Gastroesophageal sphincter (tissue), 4 donors: Measurements from ENCODE around the gene C11orf16. TPM values are rescaled to one million over a fixed set of nuclear protein-coding genes. Genes with fewer than 3 reads are reported as not detected.
"Not testable (repeated sequence)": the region's sequence is repeated elsewhere in the genome, so short reads cannot be mapped to it uniquely, and the experiment has no call there.

Experiments used
- ATAC-seq: fragments of 150-250 bp; one replicate; pipeline ENCODE4 v1.9.1; 2016; ENCODE audit warnings: mild to moderate bottlenecking, moderate library complexity
- H3K27ac ChIP-seq, 4 donors: fragments of 200-600 bp; sonication (generic) in 3 of 4; 1 replicate in 3 of 4; 2 replicates in 1 of 4; pipeline ENCODE4 v1.5.1; 2016 to 2019
- H3K27me3 ChIP-seq: fragments of 200-600 bp; sonication (generic); one replicate; pipeline ENCODE4 v1.5.1; 2019
- H3K36me3 ChIP-seq, 2 donors: fragments of 200-600 bp; sonication (generic); one replicate each; pipeline ENCODE4 v1.5.1; 2019; ENCODE audit warnings: control low read depth in 1 of 2
- H3K4me1 ChIP-seq, 3 donors: fragments of 200-600 bp; sonication (generic); 1 replicate in 2 of 3; 2 replicates in 1 of 3; pipeline ENCODE4 v1.5.1; 2016 to 2019; ENCODE audit warnings: control low read depth in 2 of 3
- H3K4me3 ChIP-seq, 2 donors: fragments of 200-600 bp; sonication (generic); one replicate each; pipeline ENCODE4 v1.5.1; 2019; ENCODE audit warnings: mild to moderate bottlenecking in 1 of 2, moderate library complexity in 1 of 2
- H3K9me3 ChIP-seq, 3 donors: fragments of 200-600 bp; sonication (generic); one replicate each; pipeline ENCODE4 v1.5.1; 2017 to 2019; ENCODE audit warnings: control low read depth in 2 of 3
- CTCF ChIP-seq, 4 experiments: fragments of 200-600 bp in 2 of 4; fragments of 450-650 bp in 2 of 4; sonication (generic) in 1 of 4; IDR thresholded peaks; one replicate each; pipeline ENCODE4 v1.5.1; 2017 to 2019; ENCODE audit warnings: antibody characterized with exemption in 4 of 4, mild to moderate bottlenecking in 2 of 4, moderate library complexity in 2 of 4
- EP300 ChIP-seq: sonication (generic); formaldehyde crosslinking; IDR thresholded peaks from one replicate; pipeline ENCODE4 v1.6.1; 2017; ENCODE audit warnings: antibody characterized with exemption, mild to moderate bottlenecking
- POLR2A ChIP-seq, 2 donors: fragments of 450-650 bp; IDR thresholded peaks; one replicate each; pipeline ENCODE4 v1.6.1; 2017; ENCODE audit warnings: antibody characterized with exemption in 2 of 2, mild to moderate bottlenecking in 2 of 2, moderate library complexity in 1 of 2
- POLR2AphosphoS5 ChIP-seq: sonication (generic); formaldehyde crosslinking; IDR thresholded peaks from one replicate; pipeline ENCODE4 v1.6.1; 2017; ENCODE audit warnings: antibody characterized with exemption
- WGBS, 2 donors: methylation state at CpG; one replicate each; pipeline ENCODE4 v1.1.5; 2018; ENCODE audit warnings: low coverage in 1 of 2; 5-methylcytosine and 5-hydroxymethylcytosine counted together
- total RNA-seq, 4 donors: library from RNA; depleted of rRNA; stranded (reverse); fragments of >200 nt; gene quantifications; one replicate each; pipeline ENCODE4 v1.1.0, GENCODE V29; 2016

The C11orf16 gene
- not detected for total RNA-seq

DNA sequence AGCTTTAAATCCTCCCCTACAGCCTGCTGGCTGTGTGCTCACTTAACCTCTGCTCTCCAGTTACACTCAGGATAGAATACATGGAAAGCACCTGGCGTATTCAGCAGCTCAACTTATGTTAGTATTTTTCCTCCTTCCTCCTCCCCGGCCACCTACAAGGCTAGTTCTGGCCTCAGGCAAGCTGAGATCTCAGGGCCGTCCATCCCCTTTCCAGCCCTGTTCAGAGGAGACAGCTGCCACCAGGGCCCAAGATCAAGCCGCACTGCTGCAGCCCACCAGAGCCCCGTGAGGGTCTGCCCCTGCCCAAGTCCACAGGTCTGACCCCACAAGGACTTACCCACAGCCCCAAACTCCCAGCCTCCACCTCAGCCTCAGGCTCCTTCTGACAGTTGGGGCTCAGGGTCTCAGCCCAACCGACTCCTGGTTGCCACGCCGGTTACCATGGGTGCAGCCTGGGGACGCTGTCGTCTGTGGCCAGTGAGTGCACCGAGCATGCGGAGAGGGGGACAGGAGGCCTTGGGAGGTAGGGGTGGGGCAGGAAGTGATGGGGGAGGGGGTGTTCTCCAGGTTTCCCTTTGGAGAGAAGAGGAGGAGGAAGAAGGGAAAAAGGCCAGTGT, at the start of gene C11orf16:
TSS of gene C11orf16 (minus strand) at position 384 of the 617 bp plus-strand sequence. CDS start 639 bp downstream, outside the sequence.
- Histone ChIP-seq H3K4me1 (no peaks in the 10 kb centered on the region), H3K27ac (no peak within 1 kb of the TSS), H3K27me3 (no peaks in the 10 kb centered on the region), H3K9me3 (no peaks in the 10 kb centered on the region), H3K4me3 (no peak within 1 kb of the TSS), H3K36me3 (no peaks in the 10 kb centered on the region)
- no peak for ATAC-seq
- 80% methylated on average over 1 of the region's 12 CpGs; no CpG with 5 or more reads in 1 of the 2 donors for WGBS, 2 donors
- no peak for TF ChIP-seq EP300
- TF ChIP-seq POLR2A (IDR thresholded peaks at IDR 0.05) = no peak
- no peak for TF ChIP-seq POLR2AphosphoS5
- TF ChIP-seq CTCF (IDR thresholded peaks at IDR 0.05) = no peak

GRCh38 chr11:8980485-8980884, 47.7 kb upstream of the C11orf16 start:
- Histone ChIP-seq H3K4me1 (no peaks in the 10 kb centered on the region), H3K9me3 (no peaks in the 10 kb centered on the region), H3K27me3 (no peaks in the 10 kb centered on the region), H3K27ac (no peak overlapping the region), H3K36me3 (no peaks in the 10 kb centered on the region), H3K4me3 (no peak overlapping the region)
- TF ChIP-seq CTCF (IDR thresholded peaks at IDR 0.05) (no peak), POLR2AphosphoS5 (no peak), EP300 (no peak)
- ATAC-seq = no peak
- 59 to 60% methylated on average over 1 to 3 of the region's 3 CpGs for WGBS, 2 donors

DNA sequence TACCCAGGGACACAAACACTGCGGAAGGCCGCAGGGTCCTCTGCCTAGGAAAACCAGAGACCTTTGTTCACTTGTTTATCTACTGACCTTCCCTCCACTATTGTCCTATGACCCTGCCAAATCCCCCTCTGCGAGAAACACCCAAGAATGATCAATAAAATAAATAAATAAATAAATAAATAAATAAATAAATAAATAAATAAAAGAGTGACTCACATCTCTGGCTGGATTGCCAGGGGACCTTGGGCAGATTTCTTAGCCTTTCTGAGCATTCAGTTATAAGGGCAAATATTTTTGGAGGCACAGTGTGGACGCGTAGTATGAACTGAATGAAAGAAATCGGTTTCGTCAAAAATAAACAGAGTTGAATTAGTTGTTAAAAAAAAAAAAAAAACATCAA, 46.6 kb upstream of the C11orf16 start:
- not testable (repeated sequence) for ATAC-seq, H3K27me3 ChIP-seq, H3K4me1 ChIP-seq, H3K9me3 ChIP-seq, H3K36me3 ChIP-seq, H3K4me3 ChIP-seq, H3K27ac ChIP-seq
- 96% methylated on average over 4 of the region's 7 CpGs; no CpG with 5 or more reads in 1 of the 2 donors for WGBS, 2 donors

- 71 to 74% methylated on average over 3 of the region's 3 CpGs for WGBS, 2 donors
- no peak for ATAC-seq
Observed at GRCh38 chr11:8973121-8973520, 40.4 kb upstream of the C11orf16 start.

DNA sequence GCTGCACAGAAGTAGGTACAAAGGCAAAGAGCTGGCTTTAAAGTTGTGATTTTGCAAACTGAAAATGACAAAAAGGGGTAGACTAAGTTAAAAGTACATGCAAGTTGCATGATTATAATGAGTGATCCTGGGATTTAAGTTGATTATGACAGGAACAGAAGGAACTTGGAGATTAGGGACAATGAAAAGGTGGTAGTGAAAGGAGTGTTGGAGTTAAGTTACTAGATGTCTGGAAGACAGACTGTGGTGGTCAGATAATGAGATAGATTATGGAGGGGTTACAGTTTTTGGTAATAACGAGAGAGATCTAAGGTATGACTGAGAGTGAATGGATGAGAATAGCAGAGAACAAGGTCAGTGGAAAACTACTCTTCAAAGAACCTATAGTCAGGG, 39.2 kb upstream of the C11orf16 start:
- H3K4me1 ChIP-seq = no peaks in the 10 kb centered on the region
- H3K36me3 ChIP-seq = no peaks in the 10 kb centered on the region
- ATAC-seq = no peak
- H3K27ac ChIP-seq = no peak overlapping the region
- no peaks in the 10 kb centered on the region for H3K27me3 ChIP-seq
- TF ChIP-seq POLR2A (IDR thresholded peaks at IDR 0.05) (no peak), CTCF (IDR thresholded peaks at IDR 0.05) (no peak), EP300 (no peak), POLR2AphosphoS5 (no peak)
- 47 to 73% methylated on average over 1 of the region's 1 CpG for WGBS, 2 donors
- no peaks in the 10 kb centered on the region for H3K9me3 ChIP-seq
- H3K4me3 ChIP-seq = no peak overlapping the region

More at GRCh38 chr11:8973121-8973520, 40.4 kb upstream of the C11orf16 start:
- no peak overlapping the region for H3K27ac ChIP-seq
- TF ChIP-seq POLR2AphosphoS5 (no peak), CTCF (IDR thresholded peaks at IDR 0.05) (no peak), EP300 (no peak), POLR2A (IDR thresholded peaks at IDR 0.05) (no peak)
- H3K36me3 ChIP-seq = no peaks in the 10 kb centered on the region
- no peak overlapping the region for H3K4me3 ChIP-seq
- H3K27me3 ChIP-seq = no peaks in the 10 kb centered on the region
- no peaks in the 10 kb centered on the region for H3K9me3 ChIP-seq
- no peaks in the 10 kb centered on the region for H3K4me1 ChIP-seq
